IPS-18a (cell line): Measurements from ENCODE around the gene DIAPH3.

Experiments
- H3K27ac ChIP-seq: one replicate; pipeline ENCODE4 v1.5.1; 2013; ENCODE audit warnings: low read length
- H3K27me3 ChIP-seq: one replicate; pipeline ENCODE4 v1.6.1; 2013; ENCODE audit warnings: mild to moderate bottlenecking, low read length; ENCODE audit not compliant: control insufficient read depth, insufficient read depth
- H3K36me3 ChIP-seq: one replicate; pipeline ENCODE4 v1.6.1; 2013; ENCODE audit warnings: low read depth, low read length; ENCODE audit not compliant: control insufficient read depth
- H3K4me1 ChIP-seq: one replicate; pipeline ENCODE4 v1.6.1; 2013; ENCODE audit warnings: low read depth, low read length; ENCODE audit not compliant: control insufficient read depth
- H3K4me3 ChIP-seq: one replicate; pipeline ENCODE4 v1.5.1; 2013; ENCODE audit warnings: low read length
- H3K9ac ChIP-seq: one replicate; pipeline ENCODE4 v1.6.1; 2013; ENCODE audit warnings: mild to moderate bottlenecking, low read length, moderate library complexity
- H3K9me3 ChIP-seq: one replicate; pipeline ENCODE4 v1.6.1; 2013; ENCODE audit warnings: low read depth, low read length; ENCODE audit not compliant: control insufficient read depth

The DIAPH3 gene

DNA sequence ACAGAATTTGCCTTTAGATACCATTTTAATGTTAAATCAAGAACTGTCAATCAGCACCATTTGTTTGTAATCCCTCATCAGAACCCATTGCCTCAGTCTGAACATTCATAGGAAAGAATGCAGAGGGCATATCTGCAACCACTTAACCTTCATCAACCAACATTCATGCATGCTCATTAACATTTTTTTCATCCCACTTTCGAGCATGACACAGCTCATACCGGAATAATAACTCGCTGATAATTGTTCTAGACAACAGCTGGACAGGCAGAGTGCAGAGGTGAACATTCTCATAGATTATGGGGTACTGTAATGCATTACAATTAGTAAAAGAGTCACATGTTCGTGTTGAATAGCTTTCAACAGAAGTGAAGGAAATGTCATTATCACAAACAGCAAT lies 216.8 kb downstream of the DIAPH3 start:
- Histone ChIP-seq H3K27ac (no peak overlapping the region), H3K36me3 (no peaks in the 10 kb centered on the region), H3K27me3 (no peaks in the 10 kb centered on the region), H3K9me3 (no peaks in the 10 kb centered on the region), H3K4me1 (no peaks in the 10 kb centered on the region), H3K4me3 (no peak overlapping the region), H3K9ac (no peak overlapping the region)

DNA sequence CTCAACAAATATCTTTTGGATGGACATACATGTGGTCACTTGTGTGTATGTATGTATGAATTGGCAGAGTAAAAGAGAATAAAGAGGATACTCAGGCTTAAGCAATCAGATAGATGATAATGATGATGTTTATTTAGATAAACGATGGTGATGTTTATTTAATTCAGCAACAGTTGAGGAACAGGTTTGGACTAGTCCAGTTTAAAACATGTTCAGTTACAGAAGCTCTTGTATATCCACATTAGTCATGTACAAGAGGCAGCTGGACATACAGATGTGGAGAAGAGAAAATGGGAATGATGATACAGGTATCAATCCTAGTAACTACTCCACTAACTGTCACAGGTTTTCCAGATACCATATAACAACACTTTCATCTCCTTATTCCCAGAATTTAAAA lies 232.1 kb downstream of the DIAPH3 start:
- H3K27ac ChIP-seq, result no peak overlapping the region
- no peaks in the 10 kb centered on the region for H3K4me1 ChIP-seq
- no peak overlapping the region for H3K4me3 ChIP-seq
- no peaks in the 10 kb centered on the region for H3K9me3 ChIP-seq
- no peaks in the 10 kb centered on the region for H3K27me3 ChIP-seq
- no peak overlapping the region for H3K9ac ChIP-seq
- no peaks in the 10 kb centered on the region for H3K36me3 ChIP-seq

DNA sequence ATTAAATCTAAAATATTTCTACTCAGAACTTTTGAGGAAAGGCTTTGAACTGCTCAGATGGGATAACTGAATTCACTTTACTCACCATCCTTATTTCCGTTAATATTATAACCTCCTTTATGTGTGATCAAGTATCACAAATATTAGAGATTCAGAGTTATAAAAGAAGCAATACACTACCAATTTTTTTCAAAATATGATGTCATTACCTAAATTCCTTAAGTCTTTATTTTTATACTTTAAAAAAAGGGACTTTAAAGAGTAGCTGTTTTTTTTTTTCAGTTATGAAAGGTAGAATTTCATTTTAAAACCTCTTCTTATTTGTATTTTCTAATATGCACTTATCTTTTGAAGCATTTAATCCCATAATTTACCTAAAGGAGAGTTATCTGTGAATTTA lies 239.5 kb downstream of the DIAPH3 start:
- H3K27ac ChIP-seq, result no peak overlapping the region
- no peak overlapping the region for H3K9ac ChIP-seq

DNA sequence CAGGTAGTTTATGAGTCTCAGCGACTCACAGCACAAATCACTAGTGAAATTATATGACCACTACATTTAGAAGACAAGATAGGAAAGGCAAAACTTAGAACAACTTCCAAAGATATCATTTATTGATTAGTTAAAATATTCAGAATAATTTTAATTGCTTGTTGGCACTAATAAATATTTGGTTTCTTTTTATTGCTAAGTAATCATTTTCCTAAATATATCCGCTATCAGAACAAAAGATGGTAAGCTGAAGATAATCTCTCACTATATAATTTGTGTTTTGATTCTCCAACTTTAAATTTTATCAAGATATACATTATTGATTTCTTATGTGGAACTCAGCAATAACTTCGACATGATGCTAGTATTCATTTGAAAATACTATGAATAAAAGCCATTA lies 248.5 kb downstream of the DIAPH3 start:
- no peak overlapping the region for H3K27ac ChIP-seq
- no peak overlapping the region for H3K9ac ChIP-seq
- H3K4me3 ChIP-seq, result no peak overlapping the region
- H3K4me1 ChIP-seq, result no peaks in the 10 kb centered on the region
- H3K27me3 ChIP-seq, result no peaks in the 10 kb centered on the region
- H3K9me3 ChIP-seq, result no peaks in the 10 kb centered on the region
- H3K36me3 ChIP-seq, result no peaks in the 10 kb centered on the region

More for the DNA sequence above, 239.5 kb downstream of the DIAPH3 start:
- H3K36me3 ChIP-seq, result no peaks in the 10 kb centered on the region
- no peaks in the 10 kb centered on the region for H3K9me3 ChIP-seq
- H3K4me3 ChIP-seq, result no peak overlapping the region
- H3K4me1 ChIP-seq, result no peaks in the 10 kb centered on the region
- no peaks in the 10 kb centered on the region for H3K27me3 ChIP-seq

DNA sequence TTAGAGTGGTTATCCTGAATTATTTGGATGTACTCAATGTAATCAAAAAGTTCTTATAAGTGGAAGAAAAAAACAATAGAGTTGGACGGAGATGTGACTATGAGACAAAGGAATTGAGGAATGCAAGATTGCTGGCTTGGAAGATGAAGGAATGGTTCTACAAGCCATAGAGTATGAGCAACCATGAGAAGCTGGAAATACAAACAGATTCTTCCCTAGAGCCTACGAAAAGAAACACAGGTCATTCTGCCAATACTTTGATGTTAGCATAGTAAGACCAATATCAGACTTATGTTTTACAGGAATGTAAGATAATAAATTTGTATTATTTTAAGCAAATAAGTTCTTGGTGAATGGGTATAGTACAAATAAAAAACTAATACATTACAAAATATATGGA lies 249.2 kb downstream of the DIAPH3 start:
- Histone ChIP-seq H3K4me3 (no peak overlapping the region), H3K9ac (no peak overlapping the region), H3K27ac (no peak overlapping the region), H3K27me3 (no peaks in the 10 kb centered on the region), H3K36me3 (no peaks in the 10 kb centered on the region), H3K9me3 (no peaks in the 10 kb centered on the region), H3K4me1 (no peaks in the 10 kb centered on the region)

DNA sequence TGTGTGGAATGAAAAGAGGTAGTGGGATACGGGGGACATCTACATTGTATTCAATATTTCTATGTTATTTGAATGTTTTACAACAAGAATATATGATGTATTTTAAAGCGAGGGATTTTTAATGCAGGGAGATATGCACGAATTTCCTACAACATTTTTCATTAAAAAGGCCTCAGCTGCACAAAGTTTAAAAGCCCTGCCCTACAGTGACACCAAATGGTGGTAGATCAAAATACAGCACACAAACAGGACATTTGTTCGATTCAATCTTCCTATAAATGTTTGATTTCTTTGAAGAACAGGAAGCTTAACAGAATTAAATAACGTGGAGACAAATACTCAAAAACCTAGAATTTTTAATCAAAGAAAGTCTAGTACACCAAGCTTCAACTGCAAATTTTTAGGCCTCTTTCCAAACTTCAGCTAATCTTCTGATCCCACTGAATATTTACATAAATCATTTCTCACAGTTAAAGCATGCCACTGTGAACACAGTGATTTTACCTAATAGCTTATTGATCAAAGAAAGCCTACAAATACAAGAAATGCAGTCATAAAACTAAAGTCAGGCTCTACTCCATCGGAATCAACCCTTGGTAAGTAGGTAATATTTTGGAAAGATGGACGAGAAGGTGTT lies 257.2 kb downstream of the DIAPH3 start:
- no peak overlapping the region for H3K4me3 ChIP-seq
- H3K9ac ChIP-seq, result no peak overlapping the region
- no peak overlapping the region for H3K27ac ChIP-seq
- H3K36me3 ChIP-seq, result no peaks in the 10 kb centered on the region
- no peaks in the 10 kb centered on the region for H3K9me3 ChIP-seq
- no peaks in the 10 kb centered on the region for H3K27me3 ChIP-seq
- H3K4me1 ChIP-seq, result no peaks in the 10 kb centered on the region

DNA sequence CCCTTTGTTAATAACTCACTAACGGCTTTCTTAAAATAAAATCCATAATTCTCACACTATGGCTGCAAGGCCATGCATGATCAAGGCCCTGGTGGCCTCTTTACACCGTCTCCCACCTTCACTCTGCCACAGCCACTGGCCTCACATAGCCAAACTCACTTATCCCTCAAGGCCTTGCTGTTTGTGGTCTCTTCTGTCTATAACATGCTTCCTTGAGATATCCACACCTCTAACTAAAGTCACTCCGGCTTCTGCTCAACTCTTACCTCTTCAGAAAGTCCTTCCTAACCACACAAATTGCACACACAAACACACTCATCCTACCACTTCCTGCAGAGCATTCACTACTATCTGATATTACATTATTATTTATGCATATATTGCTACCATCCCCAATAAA lies 262.5 kb downstream of the DIAPH3 start:
- Histone ChIP-seq H3K36me3 (no peaks in the 10 kb centered on the region), H3K9ac (no peak overlapping the region), H3K4me1 (no peaks in the 10 kb centered on the region), H3K9me3 (no peaks in the 10 kb centered on the region), H3K27ac (no peak overlapping the region), H3K4me3 (no peak overlapping the region), H3K27me3 (no peaks in the 10 kb centered on the region)

DNA sequence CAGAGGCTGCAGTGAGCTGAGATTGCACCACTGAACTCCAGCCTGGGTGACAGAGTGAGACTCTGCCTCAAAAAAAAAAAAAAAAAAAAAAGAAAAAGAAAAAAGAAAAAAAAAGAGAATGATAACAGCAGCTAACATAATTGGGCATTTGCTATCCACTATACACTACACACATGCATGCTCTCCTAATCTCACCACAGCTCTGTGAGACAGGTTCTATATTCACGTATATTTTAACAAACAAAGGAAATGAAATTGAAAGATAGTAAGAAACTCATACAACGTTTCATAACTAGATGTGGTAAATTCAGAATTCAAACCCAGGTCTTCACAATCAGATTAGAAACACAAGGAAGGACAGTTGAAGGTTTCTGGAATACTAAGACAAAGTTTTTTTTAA lies 265.7 kb downstream of the DIAPH3 start:
- no peak overlapping the region for H3K9ac ChIP-seq
- no peaks in the 10 kb centered on the region for H3K4me1 ChIP-seq
- H3K36me3 ChIP-seq, result no peaks in the 10 kb centered on the region
- H3K27me3 ChIP-seq, result no peaks in the 10 kb centered on the region
- no peak overlapping the region for H3K27ac ChIP-seq
- no peak overlapping the region for H3K4me3 ChIP-seq
- H3K9me3 ChIP-seq, result no peaks in the 10 kb centered on the region

DNA sequence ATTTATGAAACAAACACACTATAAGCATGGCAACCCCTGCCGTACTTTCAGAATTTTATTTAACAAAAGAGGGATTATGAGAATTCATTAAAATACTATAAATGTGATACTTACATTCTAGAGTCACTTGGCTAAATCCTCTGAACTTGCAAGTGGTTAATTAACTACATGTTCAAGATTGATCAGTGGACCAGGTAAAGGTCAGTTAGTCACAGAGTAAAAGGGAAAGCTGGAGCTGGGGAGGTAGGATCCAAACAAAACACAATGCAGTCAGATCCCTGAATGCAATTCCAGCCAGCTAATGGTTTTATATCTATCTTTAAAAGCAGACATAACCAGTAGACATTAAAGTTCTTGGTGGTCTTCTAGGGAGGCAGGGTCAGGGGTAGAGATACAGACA lies 270.5 kb downstream of the DIAPH3 start:
- Histone ChIP-seq H3K9ac (no peak overlapping the region), H3K27ac (no peak overlapping the region), H3K4me1 (no peaks in the 10 kb centered on the region), H3K36me3 (no peaks in the 10 kb centered on the region), H3K27me3 (no peaks in the 10 kb centered on the region), H3K4me3 (no peak overlapping the region), H3K9me3 (no peaks in the 10 kb centered on the region)

DNA sequence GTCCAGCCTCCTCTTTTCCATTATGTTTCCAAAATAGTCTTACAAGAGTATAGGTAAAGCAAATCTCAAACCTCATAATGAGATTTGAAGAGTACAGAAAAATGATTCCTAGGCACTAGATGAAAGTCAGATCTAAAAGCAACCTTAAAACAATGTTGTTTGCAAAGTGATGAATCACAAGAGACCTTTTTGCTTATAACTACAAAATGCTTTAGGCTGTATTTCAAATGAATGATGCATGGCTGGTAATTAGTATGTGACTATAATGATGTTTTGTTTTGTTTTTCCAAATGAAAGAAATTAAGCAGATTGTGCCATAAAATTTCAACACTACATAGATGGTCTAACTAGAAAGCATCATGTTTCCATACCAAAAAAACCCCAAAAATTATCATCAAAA lies 272.7 kb downstream of the DIAPH3 start:
- Histone ChIP-seq H3K27me3 (no peaks in the 10 kb centered on the region), H3K9ac (no peak overlapping the region), H3K9me3 (no peaks in the 10 kb centered on the region), H3K4me1 (no peaks in the 10 kb centered on the region), H3K36me3 (no peaks in the 10 kb centered on the region), H3K27ac (no peak overlapping the region), H3K4me3 (no peak overlapping the region)

DNA sequence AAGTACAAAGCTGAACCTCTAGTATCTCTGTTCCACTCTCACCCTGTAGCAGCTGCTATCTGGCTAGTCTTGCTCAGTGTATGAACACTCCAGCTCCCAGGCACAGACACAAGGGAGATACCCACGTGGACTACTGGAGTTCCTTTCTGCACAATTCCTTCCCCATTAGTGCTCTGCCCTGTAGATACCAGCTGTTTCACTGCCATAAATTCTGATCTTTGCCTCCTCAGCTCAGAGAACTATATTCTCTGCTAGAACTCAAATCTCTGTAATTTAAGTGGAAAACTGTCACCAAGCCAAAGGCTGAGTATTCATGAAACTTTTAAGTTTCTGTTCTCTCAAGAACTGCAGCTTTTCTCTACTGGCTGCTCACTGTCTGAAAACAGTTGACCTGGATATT lies 273.7 kb downstream of the DIAPH3 start:
- H3K36me3 ChIP-seq, result no peaks in the 10 kb centered on the region
- H3K27me3 ChIP-seq, result no peaks in the 10 kb centered on the region
- H3K9ac ChIP-seq, result no peak overlapping the region
- no peaks in the 10 kb centered on the region for H3K9me3 ChIP-seq
- H3K4me3 ChIP-seq, result no peak overlapping the region
- H3K4me1 ChIP-seq, result no peaks in the 10 kb centered on the region
- no peak overlapping the region for H3K27ac ChIP-seq

DNA sequence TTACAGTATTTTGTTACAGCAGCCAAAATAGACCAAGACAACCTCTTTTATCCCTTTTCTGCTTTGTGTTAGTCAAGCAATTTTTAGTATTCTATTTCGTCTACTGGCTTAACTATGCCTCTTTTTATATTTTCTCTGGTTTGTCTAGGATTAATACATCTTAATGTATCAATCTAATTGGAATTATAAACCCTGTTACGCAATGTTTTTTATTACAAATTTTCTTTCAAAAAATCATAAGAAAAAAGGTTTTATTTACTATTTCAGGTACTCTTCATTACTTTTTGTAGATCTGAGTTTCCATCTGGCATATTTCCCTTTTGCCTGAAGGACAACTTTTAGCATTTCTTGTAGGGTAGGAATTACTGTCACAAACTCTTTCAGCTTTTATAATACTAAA lies 275.3 kb downstream of the DIAPH3 start:
- no peak overlapping the region for H3K9ac ChIP-seq
- no peaks in the 10 kb centered on the region for H3K36me3 ChIP-seq
- H3K27ac ChIP-seq, result no peak overlapping the region
- no peak overlapping the region for H3K4me3 ChIP-seq
- H3K27me3 ChIP-seq, result no peaks in the 10 kb centered on the region
- H3K9me3 ChIP-seq, result no peaks in the 10 kb centered on the region
- no peaks in the 10 kb centered on the region for H3K4me1 ChIP-seq
